Ovary (tissue), 9 donors: ENCODE measurements around the gene PIK3R2. TPM values are rescaled to one million over a fixed set of nuclear protein-coding genes. Genes with fewer than 3 reads are reported as not detected.

Experiments
- DNase-seq, 5 donors: peaks; one replicate each; pipeline ENCODE4 v3.0.0-alpha.2; 2019 to 2020
- H3K27ac ChIP-seq, 2 donors: fragments of 200-600 bp; one replicate each; pipeline versions ENCODE4 v1.5.1 to v1.8.0; 2019 to 2022
- H3K27me3 ChIP-seq: fragments of 200-600 bp; one replicate; pipeline ENCODE4 v1.8.0; 2022
- H3K36me3 ChIP-seq: fragments of 200-600 bp; sonication (generic); one replicate; pipeline ENCODE4 v1.5.1; 2019
- H3K4me1 ChIP-seq: one replicate; pipeline ENCODE4 v1.8.1; 2013; ENCODE audit warnings: mild to moderate bottlenecking, moderate library complexity; ENCODE audit not compliant: insufficient read depth
- H3K4me3 ChIP-seq: fragments of 200-600 bp; sonication (generic); one replicate; pipeline ENCODE4 v1.5.1; 2017
- H3K9me3 ChIP-seq, 2 donors: fragments of 200-600 bp in 1 of 2; sonication (generic) in 1 of 2; one replicate each; pipeline versions ENCODE4 v1.5.1 to v1.8.1; 2013 to 2019; ENCODE audit warnings: mild to moderate bottlenecking in 1 of 2, moderate library complexity in 1 of 2
- EP300 ChIP-seq: sonication (generic); formaldehyde crosslinking; IDR thresholded peaks from one replicate; pipeline ENCODE4 v1.6.1; 2017; ENCODE audit warnings: antibody characterized with exemption
- POLR2A ChIP-seq: fragments of 450-650 bp; IDR thresholded peaks from one replicate; pipeline ENCODE4 v1.6.1; 2017; ENCODE audit warnings: antibody characterized with exemption, mild to moderate bottlenecking, moderate library complexity
- WGBS, 3 donors: extraction: QIAGEN DNeasy Blood & Tissue Kit in 1 of 3; methylation state at CpG; one replicate each; pipeline versions ENCODE4 v1.1.5 to v1.1.7; 2013 to 2017; 5-methylcytosine and 5-hydroxymethylcytosine counted together
- intact Hi-C, 4 donors: fragments of 100-400 bp; cut with DNase I; formaldehyde crosslinking; loops; one replicate each; pipeline versions ENCODE4 v1.11.0 to v1.15.1; 2022 to 2023
- polyA plus RNA-seq, 2 donors: library from polyadenylated mRNA; stranded (reverse); fragments of 200-250 nt in 1 of 2; fragments of 350-450 nt in 1 of 2; fragmentation: Illumina TruSeq in 1 of 2; extraction: RNeasy Lipid Tissue Mini Kit (QIAGEN cat#74804) in 1 of 2; gene quantifications; one replicate each; pipeline ENCODE4 v1.2.3, GENCODE V29; 2013 to 2014
- total RNA-seq, 7 donors: library from RNA; depleted of rRNA in 2 of 7; stranded (reverse); fragments of >200 nt in 2 of 7; fragmentation: NEBNext Ultra II Directional in 3 of 7; extraction: Animal tissue kit (Norgen Biotek cat#: 25700) in 3 of 7; gene quantifications; one replicate each; pipeline versions ENCODE4 v1.1.0 to v1.2.4, GENCODE V29; 2016 to 2023
- TF ChIP-seq, protein P1 (sequence below), 3 donors: fragments of 450-650 bp in 2 of 3; fragments of 200-600 bp in 1 of 3; IDR thresholded peaks; one replicate each; pipeline versions ENCODE4 v1.5.1 to v1.8.0; 2016 to 2022; ENCODE audit warnings: antibody characterized with exemption in 3 of 3, mild to moderate bottlenecking in 1 of 3
- donor health status: DM: no; HTN: no; CAD: no; lungs with moderate emphysema.
- donor health status: DM: no; HTN: no; CAD: no.
- donor health status: Bipolar disorder and iron deficiency.
- donor health status: DM: yes; HTN: yes; CAD: no.
- donor health status: DM: no; HTN: no; CAD: no.
- donor health status: DM: yes; HTN: yes; CAD: no.

PIK3R2 gene
- total and polyA plus RNA-seq, 9 donors = 12.8 to 63.2 (median 42.6) TPM

DNA sequence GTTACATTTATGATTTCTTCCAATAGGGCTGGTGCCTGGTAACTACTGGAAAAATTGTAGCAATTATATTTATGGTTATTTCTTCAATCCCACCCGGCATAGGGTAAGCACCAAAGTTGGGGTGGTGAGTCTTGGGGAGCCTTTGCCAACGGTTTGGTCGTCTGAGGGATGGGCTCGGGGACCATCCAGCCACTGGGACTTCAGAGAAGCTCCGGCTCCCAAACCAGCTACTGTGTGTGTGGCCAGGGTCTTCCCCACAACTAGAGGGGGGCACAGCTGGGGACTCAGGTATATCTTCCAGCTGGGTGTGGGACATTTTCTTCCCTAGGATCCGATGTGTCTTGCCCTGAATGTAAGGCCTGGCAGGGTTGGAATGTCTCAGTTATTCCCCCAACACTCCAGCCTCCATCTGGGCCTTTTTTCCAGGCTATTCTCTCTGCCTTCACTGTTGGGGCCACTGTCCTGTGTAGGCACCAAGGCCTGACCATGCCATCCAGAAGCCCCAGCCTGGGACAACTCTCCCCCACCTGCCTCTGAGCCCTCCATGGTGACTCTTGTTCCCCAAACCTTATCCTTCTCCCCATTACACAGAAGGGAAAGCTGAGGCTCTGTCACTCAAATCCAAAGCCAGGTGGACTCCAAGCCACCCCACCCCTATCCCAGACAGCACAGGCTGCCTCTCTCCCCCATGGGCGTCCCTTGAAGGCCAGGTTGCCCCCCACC, 19.5 kb downstream of the PIK3R2 start:
- H3K9me3 ChIP-seq = no peaks in the 10 kb centered on the region
- H3K27me3 ChIP-seq = no peaks in the 10 kb centered on the region
- peaks cover 13% of the 10 kb centered on the region for H3K4me1 ChIP-seq
- no peak overlapping the region for H3K4me3 ChIP-seq
- TF ChIP-seq, protein P1, sequence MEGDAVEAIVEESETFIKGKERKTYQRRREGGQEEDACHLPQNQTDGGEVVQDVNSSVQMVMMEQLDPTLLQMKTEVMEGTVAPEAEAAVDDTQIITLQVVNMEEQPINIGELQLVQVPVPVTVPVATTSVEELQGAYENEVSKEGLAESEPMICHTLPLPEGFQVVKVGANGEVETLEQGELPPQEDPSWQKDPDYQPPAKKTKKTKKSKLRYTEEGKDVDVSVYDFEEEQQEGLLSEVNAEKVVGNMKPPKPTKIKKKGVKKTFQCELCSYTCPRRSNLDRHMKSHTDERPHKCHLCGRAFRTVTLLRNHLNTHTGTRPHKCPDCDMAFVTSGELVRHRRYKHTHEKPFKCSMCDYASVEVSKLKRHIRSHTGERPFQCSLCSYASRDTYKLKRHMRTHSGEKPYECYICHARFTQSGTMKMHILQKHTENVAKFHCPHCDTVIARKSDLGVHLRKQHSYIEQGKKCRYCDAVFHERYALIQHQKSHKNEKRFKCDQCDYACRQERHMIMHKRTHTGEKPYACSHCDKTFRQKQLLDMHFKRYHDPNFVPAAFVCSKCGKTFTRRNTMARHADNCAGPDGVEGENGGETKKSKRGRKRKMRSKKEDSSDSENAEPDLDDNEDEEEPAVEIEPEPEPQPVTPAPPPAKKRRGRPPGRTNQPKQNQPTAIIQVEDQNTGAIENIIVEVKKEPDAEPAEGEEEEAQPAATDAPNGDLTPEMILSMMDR (IDR thresholded peaks at IDR 0.05) = no peak
- TF ChIP-seq EP300 (no peak), POLR2A (no peak)
- peak in 1 of 5 donors; percentile 34 for DNase-seq
- H3K27ac ChIP-seq = peak overlapping the region in 1 of 2 donors; percentile 19
- no peaks in the 10 kb centered on the region for H3K36me3 ChIP-seq
- 78 to 90% (median 86%) methylated on average over 7 of the region's 7 CpGs for WGBS, 3 donors
- intact Hi-C loops = no loop called here

DNA sequence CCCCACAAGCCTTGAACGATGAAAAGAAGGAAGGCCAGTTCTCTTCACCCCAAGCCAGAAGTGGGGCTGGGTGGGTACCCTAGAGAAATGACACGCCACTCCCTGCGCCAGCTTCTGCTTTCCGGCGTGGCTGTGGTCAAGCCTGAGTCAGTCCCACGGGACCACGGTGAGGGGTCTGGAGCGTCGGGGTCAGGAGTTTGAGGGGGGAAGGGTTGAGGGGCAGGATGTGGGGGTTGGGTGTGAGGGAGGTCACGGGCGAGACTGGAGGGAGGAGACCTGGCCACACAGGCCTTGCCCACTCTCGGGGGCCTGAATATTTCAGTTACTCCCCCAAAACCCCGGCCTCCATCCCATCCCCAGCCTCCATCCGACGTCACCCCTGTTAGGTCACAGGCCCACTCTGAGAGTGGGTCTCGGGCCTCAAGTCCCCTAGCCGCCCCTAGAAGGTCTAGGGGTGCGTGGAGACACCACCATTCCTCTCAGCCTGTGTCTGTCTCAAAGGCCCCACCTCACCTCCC, 20.1 kb downstream of the PIK3R2 start:
- intact Hi-C loops = no loop called here
- DNase-seq = peak in 2 of 5 donors; percentile 44 to 49
- H3K4me1 ChIP-seq = peaks cover 13% of the 10 kb centered on the region
- peak overlapping the region; percentile 70 for H3K4me3 ChIP-seq
- H3K27ac ChIP-seq = peak overlapping the region; percentile 19 to 27
- TF ChIP-seq POLR2A = no peak
- TF ChIP-seq EP300 = no peak
- TF ChIP-seq, protein P1 (IDR thresholded peaks at IDR 0.05) = no peak
- no peaks in the 10 kb centered on the region for H3K9me3 ChIP-seq
- H3K36me3 ChIP-seq = no peaks in the 10 kb centered on the region
- 42 to 48% (median 45%) methylated on average over 17 to 18 of the region's 18 CpGs for WGBS, 3 donors
- no peaks in the 10 kb centered on the region for H3K27me3 ChIP-seq

DNA sequence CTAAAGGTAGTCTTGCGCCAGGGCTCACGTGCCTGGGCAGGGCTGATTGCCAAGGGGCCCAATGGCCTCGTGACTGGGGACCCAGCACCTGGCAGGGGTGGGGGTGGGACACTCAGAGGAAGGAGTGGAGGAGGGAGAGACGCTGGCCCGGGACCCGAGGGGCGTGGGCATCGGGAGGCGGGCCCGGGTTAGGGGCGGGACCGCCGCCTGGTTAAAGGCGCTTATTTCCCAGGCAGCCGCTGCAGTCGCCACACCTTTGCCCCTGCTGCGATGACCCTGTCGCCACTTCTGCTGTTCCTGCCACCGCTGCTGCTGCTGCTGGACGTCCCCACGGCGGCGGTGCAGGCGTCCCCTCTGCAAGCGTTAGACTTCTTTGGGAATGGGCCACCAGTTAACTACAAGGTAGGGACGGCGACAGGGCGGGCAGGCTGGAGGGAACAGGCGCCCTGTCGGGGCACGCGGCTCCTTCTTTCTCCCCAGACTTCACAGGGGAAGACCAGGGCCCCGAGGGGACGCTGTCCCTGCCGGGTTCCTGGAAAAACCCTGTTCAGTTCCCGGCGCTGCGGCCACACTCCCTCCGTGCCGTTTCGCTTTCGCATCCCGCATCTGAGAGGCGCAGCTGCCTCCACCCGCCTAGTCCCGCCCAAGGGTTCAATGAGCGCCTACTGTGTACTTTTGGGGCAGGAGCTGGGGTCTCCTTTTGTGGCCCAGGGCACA, 20.8 kb downstream of the PIK3R2 start, which contains the start of gene IFI30:
TSS of gene IFI30 (plus strand) at position 242 of the 717 bp plus-strand sequence. CDS start at position 271, 29 bp downstream.
- 0 to 1% (median 1%) methylated on average over 33 to 47 of the region's 47 CpGs for WGBS, 3 donors

DNA sequence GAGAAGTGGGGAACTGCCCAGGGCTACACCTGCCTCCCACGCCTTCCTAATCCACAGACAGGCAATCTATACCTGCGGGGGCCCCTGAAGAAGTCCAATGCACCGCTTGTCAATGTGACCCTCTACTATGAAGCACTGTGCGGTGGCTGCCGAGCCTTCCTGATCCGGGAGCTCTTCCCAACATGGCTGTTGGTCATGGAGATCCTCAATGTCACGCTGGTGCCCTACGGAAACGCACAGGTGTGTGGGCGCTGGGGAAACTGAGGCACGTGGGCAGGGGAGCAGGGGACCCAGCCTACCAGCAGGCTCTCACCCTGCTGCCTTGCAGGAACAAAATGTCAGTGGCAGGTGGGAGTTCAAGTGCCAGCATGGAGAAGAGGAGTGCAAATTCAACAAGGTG, 22.0 kb downstream of the PIK3R2 start:
- no peaks in the 10 kb centered on the region for H3K36me3 ChIP-seq
- H3K4me1 ChIP-seq = peaks cover 13% of the 10 kb centered on the region
- H3K27me3 ChIP-seq = no peaks in the 10 kb centered on the region
- no peak overlapping the region for H3K4me3 ChIP-seq
- H3K27ac ChIP-seq = no peak overlapping the region
- 79 to 83% (median 80%) methylated on average over 11 of the region's 11 CpGs for WGBS, 3 donors
- intact Hi-C loops = no loop called here
- no peak for DNase-seq
- TF ChIP-seq, protein P1 (IDR thresholded peaks at IDR 0.05) = no peak
- TF ChIP-seq POLR2A = no peak
- no peak for TF ChIP-seq EP300
- H3K9me3 ChIP-seq = no peaks in the 10 kb centered on the region

More for the DNA sequence above, 20.8 kb downstream of the PIK3R2 start, which contains the start of gene IFI30:
- Histone ChIP-seq H3K9me3 (no peaks in the 10 kb centered on the region), H3K36me3 (no peaks in the 10 kb centered on the region), H3K4me3 (peak within 1 kb of the TSS; percentile 70), H3K27ac (peak within 1 kb of the TSS; percentile 19 to 27), H3K4me1 (peaks cover 13% of the 10 kb centered on the region), H3K27me3 (no peaks in the 10 kb centered on the region)
- DNase-seq = peak; percentile 78 to 84 (median 81)
- intact Hi-C loops = no loop called here
- TF ChIP-seq POLR2A (no peak), EP300 (no peak)
- TF ChIP-seq, protein P1 (IDR thresholded peaks at IDR 0.05) = no peak
